Measurements from ENCODE around the gene DYNC1I1. TPM values are rescaled to one million over a fixed set of nuclear protein-coding genes. Genes with fewer than 3 reads are reported as not detected.

The DYNC1I1 gene
- total RNA-seq, 1 experiment from 2014 or later = 3.2 TPM

DNA sequence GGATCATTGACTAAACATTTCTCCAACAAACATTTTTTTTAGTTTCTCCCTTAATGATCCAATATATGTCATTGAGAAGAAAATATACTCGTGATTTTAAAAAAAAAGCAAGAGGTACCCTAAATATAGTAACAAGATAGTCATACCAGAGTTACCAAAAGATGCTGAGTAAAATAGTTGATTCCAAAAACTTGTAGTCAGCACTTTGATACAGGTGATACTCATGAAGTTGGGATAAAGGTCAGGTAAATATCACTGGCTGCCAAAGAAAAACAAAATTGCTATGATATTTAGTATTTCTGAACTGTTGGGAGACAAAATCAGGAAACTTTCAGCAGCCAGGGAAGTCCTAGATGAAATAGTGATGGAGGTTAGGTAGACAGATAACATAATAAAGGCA is 225.3 kb downstream of the DYNC1I1 start:
- Histone ChIP-seq H3K79me1 (ENCODE audit: insufficient read depth, low read depth, low read length, poor library complexity, severe bottlenecking) (no peaks in the 10 kb centered on the region), H3K56ac (ENCODE audit: insufficient read length, low read depth, low read length) (no peak overlapping the region), H3K27me3 (ENCODE audit: insufficient read depth, low read length) (no peaks in the 10 kb centered on the region), H4K5ac (ENCODE audit: insufficient read length, low read depth, low read length) (no peak overlapping the region), H3K23me2 (ENCODE audit: insufficient read length, low read depth, low read length, poor library complexity, severe bottlenecking) (no peaks in the 10 kb centered on the region), H2BK120ac (ENCODE audit: low read depth, low read length, poor library complexity, severe bottlenecking) (no peak overlapping the region), H2AFZ (ENCODE audit: low read length) (no peak overlapping the region), H3K79me2 (ENCODE audit: insufficient read depth, low read length) (no peaks in the 10 kb centered on the region), H3K9ac (ENCODE audit: extremely low read depth, insufficient read length, low read length) (no peak overlapping the region), H2AK5ac (ENCODE audit: insufficient read length, low read length) (no peak overlapping the region), H2BK20ac (ENCODE audit: low read depth, low read length, poor library complexity, severe bottlenecking) (no peak overlapping the region), H2BK15ac (ENCODE audit: low read depth, low read length) (no peak overlapping the region), H3K23ac (ENCODE audit: insufficient read length, low read depth, low read length) (no peak overlapping the region), H3K4ac (ENCODE audit: low read depth, low read length) (no peak overlapping the region), H3K4me1 (ENCODE audit: insufficient read depth, low read length) (no peaks in the 10 kb centered on the region), H3K18ac (ENCODE audit: insufficient read length, low read depth, low read length) (no peak overlapping the region), H2BK12ac (ENCODE audit: insufficient read length, low read depth, low read length) (no peak overlapping the region), H3K9me3 (ENCODE audit: control insufficient read depth, low read depth, low read length) (no peaks in the 10 kb centered on the region), H2BK5ac (ENCODE audit: insufficient read length, low read length) (no peak overlapping the region), H4K91ac (ENCODE audit: insufficient read length, low read depth, low read length) (no peak overlapping the region), H3K27ac (ENCODE audit: insufficient read length, low read depth, low read length) (no peak overlapping the region), H3K4me2 (ENCODE audit: insufficient read depth, insufficient read length, low read length) (no peak overlapping the region), H3K14ac (ENCODE audit: insufficient read depth, low read length) (no peak overlapping the region), H3T11ph (ENCODE audit: low read length) (no peak overlapping the region), H4K8ac (replicated peaks; ENCODE audit: insufficient read length, low read depth, low read length) (no peak overlapping the region), H4K20me1 (ENCODE audit: control insufficient read depth, insufficient read depth, insufficient read length) (no peaks in the 10 kb centered on the region)
- Mint-ChIP-seq H3K36me3 (ENCODE audit: insufficient read depth in 1 of 3, low read depth in 3 of 3) (no peaks in the 10 kb centered on the region), H3K27me3 (ENCODE audit: low read depth) (peaks cover 2% of the 10 kb centered on the region; the same call in 1 of the 2 replicates), H3K4me1 (no peaks in the 10 kb centered on the region), H3K27ac (no peak overlapping the region), H3K4me3 (no peak overlapping the region), H3K9me3 (no peaks in the 10 kb centered on the region)
- WGBS (ENCODE audit: extremely low coverage, insufficient read length, low lambda C conversion rate) = no CpG with 5 or more reads among the region's 1 CpG
- no peak for DNase-seq
- TF ChIP-seq, protein P1, sequence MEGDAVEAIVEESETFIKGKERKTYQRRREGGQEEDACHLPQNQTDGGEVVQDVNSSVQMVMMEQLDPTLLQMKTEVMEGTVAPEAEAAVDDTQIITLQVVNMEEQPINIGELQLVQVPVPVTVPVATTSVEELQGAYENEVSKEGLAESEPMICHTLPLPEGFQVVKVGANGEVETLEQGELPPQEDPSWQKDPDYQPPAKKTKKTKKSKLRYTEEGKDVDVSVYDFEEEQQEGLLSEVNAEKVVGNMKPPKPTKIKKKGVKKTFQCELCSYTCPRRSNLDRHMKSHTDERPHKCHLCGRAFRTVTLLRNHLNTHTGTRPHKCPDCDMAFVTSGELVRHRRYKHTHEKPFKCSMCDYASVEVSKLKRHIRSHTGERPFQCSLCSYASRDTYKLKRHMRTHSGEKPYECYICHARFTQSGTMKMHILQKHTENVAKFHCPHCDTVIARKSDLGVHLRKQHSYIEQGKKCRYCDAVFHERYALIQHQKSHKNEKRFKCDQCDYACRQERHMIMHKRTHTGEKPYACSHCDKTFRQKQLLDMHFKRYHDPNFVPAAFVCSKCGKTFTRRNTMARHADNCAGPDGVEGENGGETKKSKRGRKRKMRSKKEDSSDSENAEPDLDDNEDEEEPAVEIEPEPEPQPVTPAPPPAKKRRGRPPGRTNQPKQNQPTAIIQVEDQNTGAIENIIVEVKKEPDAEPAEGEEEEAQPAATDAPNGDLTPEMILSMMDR (conservative IDR thresholded peaks at IDR 0.05) = no peak
